A172 (cell line): Measurements from ENCODE around the gene SLC2A5. TPM values are rescaled to one million over a fixed set of nuclear protein-coding genes. Genes with fewer than 3 reads are reported as not detected.
"Not testable (repeated sequence)": the region's sequence is repeated elsewhere in the genome, so short reads cannot be mapped to it uniquely, and the experiment has no call there.

Experiments used
- DNase-seq: peaks from one replicate; pipeline ENCODE4 v3.0.0-alpha.2; 2015; ENCODE audit warnings: low spot score
- total RNA-seq: library from RNA; depleted of rRNA; stranded (reverse); fragments of >200 nt; shearing (Covaris generic); gene quantifications from 2 replicates; pipeline ENCODE4 v1.2.3, GENCODE V29; 2014

The SLC2A5 gene
- total RNA-seq, 1 experiment from 2014 or later = not detected

- DNase-seq = no peak
These were observed 61.2 kb downstream of the SLC2A5 start for GRCh38 chr1:9008236-9008635.

GRCh38 chr1:9006956-9007615 is 62.3 kb downstream of the SLC2A5 start:
- no peak for DNase-seq

- DNase-seq = no peak
These were observed 64.1 kb downstream of the SLC2A5 start for GRCh38 chr1:9005395-9005708.

DNA sequence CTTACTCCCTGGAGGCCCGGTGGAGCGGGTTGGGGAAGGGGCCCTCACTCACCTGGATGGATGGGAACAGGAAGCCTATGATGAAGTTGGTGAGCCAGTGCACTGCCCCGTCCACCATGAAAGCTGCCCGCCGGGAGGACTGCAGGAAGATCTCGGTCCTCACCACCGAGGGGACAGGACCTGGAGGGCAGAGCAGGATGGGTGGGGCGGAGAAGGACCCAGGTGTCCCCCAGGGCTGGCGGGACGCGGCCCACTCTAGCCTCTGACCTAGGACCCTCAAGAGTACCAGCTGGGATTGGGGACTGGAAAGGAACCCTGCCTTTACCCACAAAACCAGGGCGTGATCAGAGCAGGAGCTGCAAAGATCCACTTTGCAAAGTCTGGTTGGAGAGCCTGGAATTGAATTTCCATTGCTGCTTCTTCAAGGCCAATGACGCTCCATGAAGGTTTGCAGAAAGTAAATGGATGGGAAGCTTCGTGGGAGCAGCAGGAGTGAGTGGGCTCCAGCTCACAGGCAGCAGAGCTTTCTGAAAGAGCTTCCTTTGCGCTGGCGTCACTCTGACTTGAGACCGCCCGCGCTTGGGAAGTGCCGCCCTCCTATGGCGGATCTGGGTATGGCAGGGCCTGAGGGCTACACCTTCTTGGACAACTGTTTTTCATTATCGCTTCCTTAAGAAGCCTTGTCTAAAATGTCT is 64.6 kb downstream of the SLC2A5 start:
- DNase-seq = peak; percentile 48

- no peak for DNase-seq
These were observed 65.3 kb downstream of the SLC2A5 start for GRCh38 chr1:9004031-9004699.

DNA sequence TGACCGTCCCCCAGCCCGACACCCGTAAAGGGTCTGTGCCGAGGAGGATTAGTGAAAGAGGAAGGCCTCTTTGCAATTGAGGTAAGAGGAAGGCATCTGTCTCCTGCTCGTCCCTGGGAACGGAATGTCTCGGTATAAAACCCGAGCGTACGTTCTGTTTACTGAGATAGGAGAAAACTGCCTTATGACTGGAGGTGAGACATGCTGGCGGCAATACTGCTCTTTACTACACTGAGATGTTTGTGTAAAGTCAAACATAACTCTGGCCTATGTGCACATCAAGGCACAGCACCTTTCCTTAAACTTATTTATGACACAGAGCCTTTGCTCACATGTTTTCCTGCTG is 67.2 kb downstream of the SLC2A5 start:
- not testable (repeated sequence) for DNase-seq

- not testable (repeated sequence) for DNase-seq
These were observed 67.8 kb downstream of the SLC2A5 start for GRCh38 chr1:9001534-9002214.

GRCh38 chr1:8993962-8994675 is 75.3 kb downstream of the SLC2A5 start:
- not testable (repeated sequence) for DNase-seq

DNA sequence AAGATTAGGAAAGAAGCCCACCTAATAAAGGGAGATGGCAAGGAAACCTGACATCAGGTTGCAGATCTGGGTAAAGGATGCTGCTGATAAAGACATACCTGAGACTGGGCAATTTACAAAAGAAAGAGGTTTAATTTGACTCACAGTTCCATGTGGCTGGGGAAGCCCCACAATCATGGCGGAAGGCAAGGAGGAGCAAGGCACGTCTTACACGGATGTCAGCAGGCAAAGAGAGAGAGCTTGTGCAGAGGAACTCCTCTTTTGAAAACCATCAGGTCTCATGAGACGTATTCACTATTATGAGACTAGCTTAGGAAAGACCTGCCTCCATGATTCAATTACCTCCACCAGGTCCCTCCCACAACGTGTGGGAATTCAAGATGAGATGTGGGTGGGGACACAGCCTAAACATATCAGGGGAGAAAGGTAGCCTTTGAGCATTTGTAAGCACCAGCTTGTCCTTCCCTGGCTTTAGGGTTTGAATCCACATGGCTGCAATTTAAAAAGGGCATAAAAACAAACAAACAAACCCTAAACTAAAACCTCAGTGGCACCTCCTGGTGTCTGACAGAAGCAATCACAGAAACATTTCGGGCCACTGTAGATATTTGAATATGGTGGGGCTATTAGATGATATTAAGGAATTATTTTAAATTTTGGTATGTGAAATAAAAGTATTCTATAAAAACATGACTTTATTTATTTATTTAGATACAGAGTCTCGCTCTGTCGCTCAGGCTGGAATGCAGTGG is 76.3 kb downstream of the SLC2A5 start:
- DNase-seq = no peak

DNA sequence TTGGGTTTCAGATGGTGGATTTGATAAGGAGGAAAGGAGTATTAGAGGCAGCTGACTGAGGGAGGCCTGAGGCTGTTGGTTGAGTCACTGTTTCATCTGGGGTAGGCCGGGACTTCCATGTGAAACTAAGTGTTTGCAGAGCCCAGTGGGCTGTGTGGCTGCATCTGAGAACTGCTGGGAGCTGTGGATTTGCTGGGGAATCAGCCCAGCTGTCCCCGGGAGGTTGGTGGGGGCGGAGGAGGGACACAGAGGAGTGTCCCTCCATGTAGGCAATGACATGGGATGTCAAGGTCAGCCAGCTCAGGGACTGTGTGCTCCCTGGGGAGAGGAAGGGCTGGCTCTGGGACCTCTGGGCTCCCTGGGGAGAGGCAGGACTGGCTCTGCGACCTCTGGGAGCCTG is 79.6 kb downstream of the SLC2A5 start:
- DNase-seq = no peak

- DNase-seq = no peak
These were observed 80.4 kb downstream of the SLC2A5 start for GRCh38 chr1:8989061-8989460.

DNA sequence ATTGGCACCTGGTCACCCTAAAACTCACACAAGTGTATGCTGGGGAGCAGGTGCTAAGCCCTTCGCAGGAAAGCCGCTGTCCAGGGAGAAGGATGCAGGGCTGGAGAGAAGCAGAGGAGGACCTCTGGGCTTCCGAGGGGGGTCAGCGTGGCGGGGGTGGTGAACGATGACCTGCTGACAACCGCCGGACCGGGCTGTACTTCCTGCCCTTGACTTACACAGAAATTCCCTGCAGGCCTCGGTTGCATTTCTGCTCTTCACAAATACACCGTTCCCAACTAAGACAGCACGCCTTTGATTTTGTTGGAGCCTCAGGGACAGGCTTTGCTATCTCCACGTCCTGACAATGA is 80.8 kb downstream of the SLC2A5 start:
- DNase-seq = no peak

DNA sequence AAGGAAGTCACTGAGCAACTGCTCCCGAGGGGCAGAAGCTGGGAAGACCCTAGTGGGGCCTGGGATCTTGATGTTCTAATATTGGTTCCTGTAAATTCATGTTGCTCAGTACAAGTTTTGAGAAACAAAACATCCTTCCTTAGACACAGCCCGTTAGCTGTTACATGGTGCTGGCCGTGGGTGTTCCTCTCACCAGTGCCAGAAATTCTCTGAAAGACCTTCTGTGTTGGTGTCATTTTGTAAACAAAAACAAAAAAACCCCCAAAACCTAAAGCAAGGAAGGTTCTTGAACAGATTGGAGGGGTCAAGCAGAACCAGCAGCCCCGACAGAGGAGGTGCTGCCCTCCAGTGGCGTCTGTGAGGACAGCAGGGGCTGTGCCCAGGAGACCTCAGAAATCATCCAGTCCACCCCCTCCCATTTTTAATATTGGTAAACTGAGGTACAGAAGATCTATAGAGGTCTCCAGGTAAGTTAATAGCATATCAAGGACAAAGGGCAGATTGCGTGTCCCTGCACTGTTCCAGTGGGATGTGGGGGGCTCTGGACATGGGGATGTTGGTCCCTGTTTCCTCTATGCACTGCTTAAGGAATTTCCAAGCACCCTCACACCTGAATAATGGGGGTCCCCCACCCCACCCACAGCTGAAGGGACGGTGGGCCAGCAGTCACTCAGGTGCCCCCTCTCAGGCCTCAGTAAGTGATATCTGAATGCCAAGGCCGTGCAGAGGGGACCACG is 81.4 kb downstream of the SLC2A5 start:
- peak; percentile 35 for DNase-seq

GRCh38 chr1:8986814-8987190 is 82.6 kb downstream of the SLC2A5 start:
- no peak for DNase-seq

GRCh38 chr1:8985915-8986813 is 83.3 kb downstream of the SLC2A5 start:
- DNase-seq = peak; percentile 93
